PC-9 (cell line): ENCODE data around the gene CASP4. TPM values are rescaled to one million over a fixed set of nuclear protein-coding genes. Genes with fewer than 3 reads are reported as not detected.

Experiments
- BruUV-seq: library from RNA; stranded (reverse); fragments of 400-500 nt; replicated peaks from 2 replicates; lab custom pipeline; 2021; lab: Mats Ljungman, UMichigan
- CTCF ChIA-PET: fragments of 300-600 bp; sonication (Branson Sonifier 250); formaldehyde crosslinking; loops from one replicate; lab custom pipeline; 2022; ENCODE audit warnings: antibody characterized with exemption; lab: Charles Lee
- POLR2A ChIA-PET: fragments of 300-600 bp; sonication (Branson Sonifier 250); formaldehyde crosslinking; loops from one replicate; lab custom pipeline; 2022; ENCODE audit warnings: antibody characterized with exemption; ENCODE audit not compliant: unreplicated experiment; lab: Charles Lee
- DNase-seq, 2 experiments: peaks; one replicate each; pipeline versions ENCODE4 v3.0.0 to v3.0.0-alpha.2; 2015 to 2022; ENCODE audit warnings: mixed read lengths in 1 of 2
- H2AFZ ChIP-seq: fragments of 200-600 bp; sonication (generic); 2 replicates; pipeline ENCODE4 v1.8.1; 2017; ENCODE audit warnings: antibody characterized with exemption
- H3F3A ChIP-seq: fragments of 200-600 bp; sonication (generic); 2 replicates; pipeline ENCODE4 v1.8.1; 2017; ENCODE audit warnings: antibody characterized with exemption, mild to moderate bottlenecking, low read depth; ENCODE audit not compliant: insufficient read depth
- H3K27ac ChIP-seq: fragments of 200-600 bp; sonication (generic); 2 replicates; pipeline ENCODE4 v1.6.1; 2016; ENCODE audit warnings: mixed run types
- H3K27me3 ChIP-seq: fragments of 200-600 bp; sonication (generic); 2 replicates; pipeline ENCODE4 v1.6.1; 2016; ENCODE audit warnings: low read depth, mixed run types; ENCODE audit not compliant: insufficient read depth
- H3K36me3 ChIP-seq: fragments of 200-600 bp; sonication (generic); 2 replicates; pipeline ENCODE4 v1.6.1; 2016; ENCODE audit warnings: low read depth, mixed run types
- H3K4me1 ChIP-seq: fragments of 200-600 bp; sonication (generic); replicated peaks from 2 replicates; pipeline ENCODE4 v1.6.1; 2016; ENCODE audit warnings: mixed run types; ENCODE audit not compliant: insufficient read depth
- H3K4me2 ChIP-seq: fragments of 200-600 bp; sonication (generic); 2 replicates; pipeline ENCODE4 v1.6.1; 2017; ENCODE audit warnings: mixed run types
- H3K4me3 ChIP-seq: fragments of 200-600 bp; sonication (generic); 2 replicates; pipeline ENCODE4 v1.6.1; 2016; ENCODE audit warnings: mixed run types
- H3K79me2 ChIP-seq: fragments of 200-600 bp; sonication (generic); 2 replicates; pipeline ENCODE4 v1.6.1; 2017; ENCODE audit warnings: low read depth, mixed run types
- H3K9me2 ChIP-seq: fragments of 200-600 bp; sonication (generic); 2 replicates; pipeline ENCODE4 v1.8.1; 2017; ENCODE audit warnings: mild to moderate bottlenecking; ENCODE audit not compliant: insufficient read depth
- H3K9me3 ChIP-seq: fragments of 200-600 bp; sonication (generic); 2 replicates; pipeline ENCODE4 v1.8.1; 2016; ENCODE audit warnings: low read depth; ENCODE audit not compliant: insufficient read depth
- H4K20me1 ChIP-seq: fragments of 200-600 bp; sonication (generic); 2 replicates; pipeline ENCODE4 v1.8.1; 2017; ENCODE audit not compliant: insufficient read depth
- EZH2 ChIP-seq: fragments of 200-600 bp; sonication (generic); IDR thresholded peaks from 2 replicates; pipeline ENCODE4 v1.8.0; 2017; ENCODE audit warnings: antibody characterized with exemption, low read depth
- intact Hi-C: fragments of 100-400 bp; cut with micrococcal nuclease; formaldehyde crosslinking; loops from one replicate; pipeline ENCODE4 v1.10.0; 2022; ENCODE audit not compliant: unreplicated experiment
- total RNA-seq: library from RNA; stranded (reverse); gene quantifications from 2 replicates; pipeline ENCODE4 v1.2.3, GENCODE V29; 2021
- TF ChIP-seq, protein P1 (sequence below): fragments of 200-600 bp; sonication (generic); conservative IDR thresholded peaks from 2 replicates; pipeline ENCODE4 v1.6.1; 2017; ENCODE audit warnings: mixed run types, antibody characterized with exemption, mild to moderate bottlenecking, moderate library complexity

The CASP4 gene
- total RNA-seq, 1 experiment from 2014 or later, result 82.2 TPM

DNA sequence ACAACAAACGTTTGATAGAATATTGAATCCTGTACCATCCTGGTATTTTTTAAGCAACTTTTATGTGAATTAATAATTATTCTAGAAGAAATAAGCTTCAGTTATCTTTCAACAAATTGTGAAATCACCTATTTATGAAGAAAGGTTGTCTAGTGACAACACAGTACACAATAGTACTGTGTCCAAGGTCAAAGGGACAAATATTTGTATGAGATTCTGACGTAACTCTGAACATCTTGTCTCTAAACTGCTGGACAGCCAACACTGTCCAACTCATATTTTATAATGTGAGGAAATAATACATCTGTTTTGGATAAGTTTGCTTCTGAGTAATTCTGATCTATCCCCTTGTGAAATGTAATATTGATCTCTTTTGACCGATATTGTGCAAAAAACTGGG is 35.6 kb upstream of the CASP4 start:
- no peak for TF ChIP-seq EZH2
- TF ChIP-seq, protein P1, sequence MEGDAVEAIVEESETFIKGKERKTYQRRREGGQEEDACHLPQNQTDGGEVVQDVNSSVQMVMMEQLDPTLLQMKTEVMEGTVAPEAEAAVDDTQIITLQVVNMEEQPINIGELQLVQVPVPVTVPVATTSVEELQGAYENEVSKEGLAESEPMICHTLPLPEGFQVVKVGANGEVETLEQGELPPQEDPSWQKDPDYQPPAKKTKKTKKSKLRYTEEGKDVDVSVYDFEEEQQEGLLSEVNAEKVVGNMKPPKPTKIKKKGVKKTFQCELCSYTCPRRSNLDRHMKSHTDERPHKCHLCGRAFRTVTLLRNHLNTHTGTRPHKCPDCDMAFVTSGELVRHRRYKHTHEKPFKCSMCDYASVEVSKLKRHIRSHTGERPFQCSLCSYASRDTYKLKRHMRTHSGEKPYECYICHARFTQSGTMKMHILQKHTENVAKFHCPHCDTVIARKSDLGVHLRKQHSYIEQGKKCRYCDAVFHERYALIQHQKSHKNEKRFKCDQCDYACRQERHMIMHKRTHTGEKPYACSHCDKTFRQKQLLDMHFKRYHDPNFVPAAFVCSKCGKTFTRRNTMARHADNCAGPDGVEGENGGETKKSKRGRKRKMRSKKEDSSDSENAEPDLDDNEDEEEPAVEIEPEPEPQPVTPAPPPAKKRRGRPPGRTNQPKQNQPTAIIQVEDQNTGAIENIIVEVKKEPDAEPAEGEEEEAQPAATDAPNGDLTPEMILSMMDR, result no peak
- ChIA-PET CTCF (no interaction called here), POLR2A (no interaction called here)
- H3K27ac ChIP-seq, result no peak overlapping the region
- H3K4me2 ChIP-seq, result no peak overlapping the region
- no peak for DNase-seq
- no peaks in the 10 kb centered on the region for H4K20me1 ChIP-seq
- H2AFZ ChIP-seq, result no peak overlapping the region
- no peaks in the 10 kb centered on the region for H3K36me3 ChIP-seq
- no peaks in the 10 kb centered on the region for H3K79me2 ChIP-seq
- H3K4me3 ChIP-seq, result no peak overlapping the region
- BruUV-seq, result no TSS peak
- no peaks in the 10 kb centered on the region for H3K27me3 ChIP-seq
- H3K9me3 ChIP-seq, result peaks cover 8% of the 10 kb centered on the region; the same call in 1 of the 2 replicates
- H3K4me1 ChIP-seq, result no peaks in the 10 kb centered on the region
- no peaks in the 10 kb centered on the region for H3K9me2 ChIP-seq
- no peaks in the 10 kb centered on the region for H3F3A ChIP-seq
- intact Hi-C loops, result no loop called here

DNA sequence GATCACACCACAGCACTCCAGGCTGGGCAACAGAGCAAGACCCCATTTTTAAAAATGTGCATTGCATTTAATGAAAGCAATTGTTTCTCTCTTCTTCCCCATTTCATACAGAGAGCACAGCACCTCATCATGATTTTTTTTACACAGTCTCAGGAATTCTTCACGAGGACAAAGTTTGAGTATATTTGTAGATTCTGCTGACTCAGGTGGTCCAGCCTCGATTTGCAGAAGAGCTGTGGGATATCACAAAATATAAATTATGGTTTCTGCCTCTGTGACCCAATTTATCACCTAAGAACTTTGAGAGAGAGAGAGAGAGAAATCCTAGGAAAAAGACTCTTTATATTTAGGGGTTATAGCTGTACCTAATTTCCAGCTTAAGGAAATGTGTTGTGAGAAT is 34.8 kb upstream of the CASP4 start:
- no peak for DNase-seq
- peaks cover under 1% of the 10 kb centered on the region; the same call in 1 of the 2 replicates for H3K9me3 ChIP-seq
- H3K4me1 ChIP-seq, result no peaks in the 10 kb centered on the region
- H3K27ac ChIP-seq, result no peak overlapping the region
- no peak overlapping the region for H3K4me2 ChIP-seq
- BruUV-seq, result no TSS peak
- ChIA-PET POLR2A (no interaction called here), CTCF (no interaction called here)
- no peaks in the 10 kb centered on the region for H3K9me2 ChIP-seq
- H2AFZ ChIP-seq, result no peak overlapping the region
- no peaks in the 10 kb centered on the region for H3F3A ChIP-seq
- no peak overlapping the region for H3K4me3 ChIP-seq
- H3K27me3 ChIP-seq, result no peaks in the 10 kb centered on the region
- no peaks in the 10 kb centered on the region for H3K79me2 ChIP-seq
- no peaks in the 10 kb centered on the region for H3K36me3 ChIP-seq
- H4K20me1 ChIP-seq, result no peaks in the 10 kb centered on the region
- TF ChIP-seq, protein P1, result no peak
- TF ChIP-seq EZH2, result no peak
- intact Hi-C loops, result no loop called here

DNA sequence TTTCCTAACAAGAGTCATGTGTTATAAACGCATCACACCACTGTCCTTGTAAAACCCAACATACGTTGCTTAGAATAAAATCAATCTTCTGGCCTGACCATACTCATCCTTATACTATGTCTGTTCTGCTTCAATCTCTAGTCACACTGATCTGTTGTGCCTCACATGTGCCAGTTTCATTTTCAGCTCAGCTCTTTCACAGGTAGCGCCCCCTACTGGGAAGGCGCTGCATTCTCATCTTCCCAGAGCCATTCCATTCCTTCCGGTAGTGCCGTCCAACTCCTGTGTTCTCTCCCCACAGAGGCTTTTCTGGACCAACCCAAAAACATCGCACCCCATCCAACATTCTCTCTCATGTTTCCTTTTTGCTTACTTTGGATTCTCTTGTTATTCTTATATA is 32.4 kb upstream of the CASP4 start:
- H3K9me2 ChIP-seq, result no peaks in the 10 kb centered on the region
- H3K36me3 ChIP-seq, result no peaks in the 10 kb centered on the region
- H4K20me1 ChIP-seq, result no peaks in the 10 kb centered on the region
- no peaks in the 10 kb centered on the region for H3F3A ChIP-seq
- no peak overlapping the region for H2AFZ ChIP-seq
- no peak overlapping the region for H3K4me3 ChIP-seq
- BruUV-seq, result no TSS peak
- H3K27me3 ChIP-seq, result no peaks in the 10 kb centered on the region
- DNase-seq, result no peak
- TF ChIP-seq EZH2, result no peak
- TF ChIP-seq, protein P1, result 0 out of 2 replicates have a peak, but pooled peaks have one; percentile 57
- intact Hi-C loops, result no loop called here
- no peaks in the 10 kb centered on the region for H3K9me3 ChIP-seq
- ChIA-PET CTCF (no interaction called here), POLR2A (no interaction called here)
- H3K79me2 ChIP-seq, result no peaks in the 10 kb centered on the region
- H3K4me2 ChIP-seq, result no peak overlapping the region
- H3K27ac ChIP-seq, result no peak overlapping the region
- no peaks in the 10 kb centered on the region for H3K4me1 ChIP-seq
